Ishikawa (cell line): ENCODE measurements around the gene SLC9A7.

ENCODE experiments used
- CEBPB ChIP-seq: IDR thresholded peaks from 2 replicates; pipeline ENCODE4 v1.6.1; 2012
- EGR1 ChIP-seq: IDR thresholded peaks from 2 replicates; pipeline ENCODE4 v1.6.1; 2012
- EP300 ChIP-seq: IDR thresholded peaks from 2 replicates; pipeline ENCODE4 v1.6.1; 2012; ENCODE audit warnings: borderline replicate concordance
- MAX ChIP-seq: IDR thresholded peaks from 2 replicates; pipeline ENCODE4 v1.6.1; 2012
- NFIC ChIP-seq: IDR thresholded peaks from 2 replicates; pipeline ENCODE4 v1.6.1; 2012
- RAD21 ChIP-seq: IDR thresholded peaks from 2 replicates; pipeline ENCODE4 v1.6.1; 2012; ENCODE audit warnings: low read depth
- REST ChIP-seq: IDR thresholded peaks from 2 replicates; pipeline ENCODE4 v1.6.1; 2012; ENCODE audit warnings: low read depth, mild to moderate bottlenecking
- TCF12 ChIP-seq: IDR thresholded peaks from 2 replicates; pipeline ENCODE4 v1.6.1; 2012; ENCODE audit warnings: low read depth
- TEAD4 ChIP-seq: IDR thresholded peaks from 2 replicates; pipeline ENCODE4 v1.6.1; 2012
- YY1 ChIP-seq: IDR thresholded peaks from 2 replicates; pipeline ENCODE4 v1.6.1; 2012; ENCODE audit warnings: low read depth
- TF ChIP-seq, protein P1 (sequence below): IDR thresholded peaks from 2 replicates; pipeline ENCODE4 v1.6.1; 2012

GRCh38 chrX:46739736-46740135 is 19.2 kb downstream of the SLC9A7 start:
- no peak for TF ChIP-seq RAD21
- TF ChIP-seq MAX = no peak
- no peak for TF ChIP-seq EP300
- TF ChIP-seq, protein P1, sequence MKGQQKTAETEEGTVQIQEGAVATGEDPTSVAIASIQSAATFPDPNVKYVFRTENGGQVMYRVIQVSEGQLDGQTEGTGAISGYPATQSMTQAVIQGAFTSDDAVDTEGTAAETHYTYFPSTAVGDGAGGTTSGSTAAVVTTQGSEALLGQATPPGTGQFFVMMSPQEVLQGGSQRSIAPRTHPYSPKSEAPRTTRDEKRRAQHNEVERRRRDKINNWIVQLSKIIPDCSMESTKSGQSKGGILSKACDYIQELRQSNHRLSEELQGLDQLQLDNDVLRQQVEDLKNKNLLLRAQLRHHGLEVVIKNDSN = no peak
- no peak for TF ChIP-seq TEAD4
- no peak for TF ChIP-seq TCF12
- TF ChIP-seq REST = no peak
- TF ChIP-seq CEBPB = no peak
- no peak for TF ChIP-seq EGR1
- TF ChIP-seq YY1 = no peak
- TF ChIP-seq NFIC = no peak
